Left colon (tissue), 2 donors: Measurements from ENCODE around the gene PGBD1. TPM values are rescaled to one million over a fixed set of nuclear protein-coding genes. Genes with fewer than 3 reads are reported as not detected.

Experiments used
- ATAC-seq: fragments of 200-7000 bp; cut with Tn5 transposase; one replicate; pipeline ENCODE4 v1.9.1; 2020; ENCODE audit warnings: mild to moderate bottlenecking, moderate library complexity
- DNase-seq, 2 donors: peaks; one replicate each; pipeline ENCODE4 v3.0.0-alpha.2; 2020
- intact Hi-C, 2 donors: fragments of 100-400 bp; cut with DNase I in 1 of 2; cut with micrococcal nuclease in 1 of 2; formaldehyde crosslinking; loops; one replicate each; pipeline versions ENCODE4 v1.11.2 to v1.14.0; 2022; cut with DNase I, micrococcal nuclease
- total RNA-seq, 2 donors: library from RNA; stranded (reverse); fragmentation: NEBNext Ultra II Directional; extraction: Animal tissue kit (Norgen Biotek cat#: 25700); gene quantifications; one replicate each; pipeline ENCODE4 v1.2.1, GENCODE V29; 2021
- donor health status: DM: no; HTN: no; CAD: no.
- donor health status: DM: yes; HTN: yes; CAD: no.

The PGBD1 gene
- total RNA-seq, 2 donors from 2014 or later, result 1.4 to 1.5 TPM

- intact Hi-C loops, result no loop called here
- DNase-seq (no peak), ATAC-seq (no peak)
Observed at GRCh38 chr6:28330041-28330440, 48.7 kb downstream of the PGBD1 start.

DNA sequence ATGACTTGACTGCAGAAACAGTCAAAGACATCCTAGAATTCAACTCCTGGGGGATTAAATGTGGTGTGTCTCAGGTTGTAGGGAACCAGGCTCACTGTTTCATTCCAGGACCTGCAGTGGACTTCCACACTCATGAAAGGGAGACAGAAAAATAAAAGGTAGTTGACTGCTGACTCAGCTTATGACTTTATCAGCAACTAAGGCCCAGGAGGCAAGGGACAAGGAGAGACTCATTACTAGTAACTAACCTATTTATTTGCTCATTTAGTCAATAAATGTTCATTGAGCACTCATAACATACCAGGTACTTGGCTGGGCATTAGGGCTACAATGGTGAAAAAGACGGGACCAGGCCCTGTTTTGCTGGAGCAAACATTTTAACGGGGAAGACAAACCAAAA lies 51.7 kb downstream of the PGBD1 start:
- intact Hi-C loops, result no loop called here
- ATAC-seq (no peak), DNase-seq (no peak)

- no peak for DNase-seq
- intact Hi-C loops, result no loop called here
- ATAC-seq, result no peak
Observed at GRCh38 chr6:28333599-28334018, 52.2 kb downstream of the PGBD1 start.

GRCh38 chr6:28334286-28335039 lies 53.1 kb downstream of the PGBD1 start:
- intact Hi-C loops, result no loop called here
- DNase-seq (no peak), ATAC-seq (no peak)

- intact Hi-C loops, result no loop called here
- ATAC-seq (peak; percentile 4), DNase-seq (peak in 1 of 2 donors; percentile 25)
Observed at GRCh38 chr6:28335040-28335563, 53.7 kb downstream of the PGBD1 start.

- ATAC-seq, result peak; percentile 91
- intact Hi-C loops, result no loop called here
- DNase-seq, result peak; percentile 94 to 99
Observed at GRCh38 chr6:28335564-28336283, 54.4 kb downstream of the PGBD1 start, which contains the start of gene ZSCAN31. TSS of gene ZSCAN31 (minus strand) at chr6:28336148. CDS start at chr6:28329683, 6,465 bp downstream.

- peak; percentile 58 for ATAC-seq
- peak; percentile 45 for DNase-seq
- intact Hi-C loops, result no loop called here
Observed at GRCh38 chr6:28336284-28337120, 55.1 kb downstream of the PGBD1 start.

DNA sequence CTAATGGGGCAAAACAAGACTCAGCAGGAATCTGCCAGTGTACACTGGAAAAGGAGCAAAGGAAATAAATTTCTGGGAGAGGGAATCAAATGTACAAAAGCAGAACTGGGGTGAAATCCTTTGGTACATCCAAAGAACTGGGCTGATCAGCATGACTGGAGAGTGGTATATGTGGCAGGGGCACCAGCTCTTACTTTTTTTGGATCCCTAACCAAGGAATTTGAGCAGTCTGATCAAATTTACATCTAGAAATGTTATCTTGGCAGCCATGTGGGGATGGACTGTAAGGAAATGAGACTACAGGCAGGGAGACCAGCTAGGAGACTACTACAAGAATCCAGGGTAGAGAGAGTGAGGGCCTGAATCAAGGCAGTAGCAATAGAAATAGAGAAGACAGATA lies 55.7 kb downstream of the PGBD1 start:
- DNase-seq (no peak), ATAC-seq (no peak)
- intact Hi-C loops, result no loop called here

DNA sequence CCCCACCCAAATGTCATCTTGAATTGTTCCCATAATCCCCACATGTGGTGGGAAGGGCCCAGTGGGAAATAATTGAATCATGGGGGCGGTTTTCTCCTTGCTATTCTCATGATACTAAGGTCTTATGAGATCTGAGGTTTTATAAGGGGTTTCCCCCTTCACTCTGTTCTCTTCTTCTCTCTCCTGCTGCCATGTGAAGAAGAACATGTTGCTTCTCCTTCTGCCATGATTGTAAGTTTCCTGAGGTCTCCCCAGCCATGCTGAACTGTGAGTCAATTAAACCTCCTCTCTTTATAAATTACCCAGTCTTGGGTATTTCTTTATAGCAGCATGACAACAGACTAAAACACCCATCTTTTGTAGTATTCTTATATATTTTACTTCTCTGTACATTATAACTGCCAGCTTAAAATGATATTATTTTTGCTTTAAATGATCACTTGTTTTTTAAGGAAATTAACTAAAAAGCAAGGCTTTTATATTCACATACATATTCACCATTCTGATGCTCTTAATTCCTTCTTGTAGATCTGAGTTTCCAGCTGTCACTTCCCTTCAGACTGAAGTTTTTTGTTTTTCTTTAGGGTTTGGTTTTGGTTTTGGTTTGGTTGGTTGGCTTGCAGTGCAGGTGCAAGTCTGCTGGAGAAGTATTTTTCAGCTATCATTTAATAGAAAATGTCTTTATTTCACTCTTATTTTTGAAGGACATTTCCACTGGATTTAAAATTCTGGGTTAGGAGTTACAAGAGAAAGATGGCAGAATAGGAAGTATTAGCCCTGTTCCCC lies 59.1 kb downstream of the PGBD1 start:
- intact Hi-C loops, result no loop called here
- ATAC-seq (no peak), DNase-seq (no peak)

- intact Hi-C loops, result no loop called here
- no peak for ATAC-seq
- no peak for DNase-seq
Observed at GRCh38 chr6:28343898-28344677, 62.7 kb downstream of the PGBD1 start.

- intact Hi-C loops, result no loop called here
- ATAC-seq (no peak), DNase-seq (no peak)
Observed at GRCh38 chr6:28345201-28345600, 63.8 kb downstream of the PGBD1 start.

- DNase-seq (no peak), ATAC-seq (no peak)
- intact Hi-C loops, result no loop called here
Observed at GRCh38 chr6:28347119-28347518, 65.7 kb downstream of the PGBD1 start.

DNA sequence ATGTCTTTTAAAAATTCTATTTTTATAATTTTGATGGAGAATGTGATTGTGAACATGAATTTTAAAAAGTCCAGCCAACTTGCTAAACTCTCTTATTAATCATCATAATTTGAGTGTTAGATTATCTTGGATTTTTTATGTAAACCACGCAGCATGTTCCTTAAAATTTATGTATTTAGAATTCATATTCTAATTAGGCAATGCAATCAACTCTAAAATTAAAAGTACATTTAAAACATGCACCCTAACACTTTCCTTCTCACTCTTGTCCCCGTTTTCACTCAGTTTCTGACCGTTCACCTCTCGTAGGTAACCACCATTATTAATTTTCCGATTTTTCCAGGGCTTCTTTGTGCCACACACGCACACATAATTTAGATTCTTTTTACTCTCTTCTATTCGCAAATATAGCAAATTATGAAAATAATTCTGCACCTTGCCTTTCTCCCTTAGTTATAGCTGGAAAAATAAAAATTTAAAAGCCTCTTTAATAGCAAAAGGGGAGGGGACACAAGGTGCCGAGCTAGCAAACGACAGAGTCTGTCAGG lies 68.0 kb downstream of the PGBD1 start:
- ATAC-seq (no peak), DNase-seq (no peak)
- intact Hi-C loops, result no loop called here

DNA sequence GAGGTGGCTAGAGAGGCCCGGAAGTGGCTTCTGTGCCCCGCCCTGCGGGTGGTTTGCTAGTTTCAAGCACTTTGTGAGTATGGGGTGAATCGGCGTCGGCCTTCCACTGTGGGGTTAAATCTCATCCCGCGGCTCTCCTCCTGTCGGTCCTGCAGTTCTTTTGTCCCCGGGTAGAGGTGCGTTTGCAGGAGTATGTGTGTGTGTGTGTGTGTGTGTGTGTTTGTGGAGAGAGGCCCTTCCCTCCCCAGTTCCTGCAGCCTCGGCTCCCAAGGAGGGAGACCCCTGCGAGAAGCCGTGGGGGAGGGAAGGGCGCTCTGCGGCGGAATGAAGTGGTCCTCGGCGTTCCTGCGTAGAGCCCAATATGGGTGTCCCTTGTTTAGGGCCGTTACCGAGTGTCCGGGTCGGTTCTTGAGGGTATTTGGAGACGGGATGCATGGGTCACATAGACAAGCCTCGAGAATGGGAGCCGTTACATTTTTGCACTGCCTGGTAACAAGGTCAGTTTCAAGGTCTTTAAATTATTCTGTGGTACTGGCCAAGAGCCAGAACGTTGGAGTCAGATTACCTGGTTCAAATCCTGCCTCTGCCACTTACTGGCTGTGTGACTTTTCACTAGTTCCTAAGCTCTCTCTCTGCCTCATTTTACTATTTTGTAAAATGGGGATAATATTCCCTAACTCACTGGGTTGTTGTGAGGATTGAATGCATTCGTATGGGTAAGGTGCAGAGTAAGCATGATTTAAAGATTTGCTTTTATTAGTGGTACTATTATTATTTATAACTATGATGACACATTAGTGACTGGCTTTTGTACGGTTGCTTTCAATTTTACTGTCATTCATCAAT lies 68.7 kb downstream of the PGBD1 start, which contains the start of gene ZKSCAN3:
Gene ZKSCAN3 (plus strand): TSS at position 56 of the 846 bp plus-strand sequence. CDS start 9,640 bp downstream, outside the sequence.
- peak; percentile 96 for ATAC-seq
- intact Hi-C loops, result loop anchor here in 1 of 2 donors (10.0 kb wide), 1 partner anchor 85 kb away; the partner anchor contains the start of gene ZSCAN26
- peak; percentile 90 to 93 for DNase-seq

DNA sequence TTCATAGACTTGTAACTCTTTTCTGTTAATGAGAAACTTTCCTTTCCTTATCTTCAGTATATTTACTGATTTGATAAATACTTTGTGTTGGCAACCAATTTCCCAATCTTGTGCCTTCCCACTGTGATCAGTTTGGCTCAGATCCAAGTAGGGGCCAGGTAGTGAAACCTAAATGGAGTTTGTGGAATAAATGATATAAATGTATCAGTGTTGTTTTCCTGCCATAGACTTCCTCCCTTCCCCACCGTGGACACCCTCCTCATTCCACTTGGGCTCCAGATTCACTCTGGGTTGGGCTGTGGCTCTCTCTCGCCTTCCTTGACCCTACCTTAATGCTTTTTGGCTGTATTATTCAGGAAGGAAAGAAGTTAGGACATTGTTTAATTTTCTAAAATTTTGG lies 69.7 kb downstream of the PGBD1 start:
- intact Hi-C loops, result loop anchor here in 1 of 2 donors (10.0 kb wide), 1 partner anchor 86 kb away; the partner anchor contains the start of gene ZSCAN26
- DNase-seq, result no peak

GRCh38 chr6:28351493-28351925 lies 70.1 kb downstream of the PGBD1 start:
- DNase-seq (no peak), ATAC-seq (no peak)
- intact Hi-C loops, result loop anchor here in 1 of 2 donors (10.0 kb wide), 1 partner anchor 87 kb away; the partner anchor contains the start of gene ZSCAN26

More for the DNA sequence above, 69.7 kb downstream of the PGBD1 start:
- no peak for ATAC-seq
